ENCODE data around the gene PTX4.

DNA sequence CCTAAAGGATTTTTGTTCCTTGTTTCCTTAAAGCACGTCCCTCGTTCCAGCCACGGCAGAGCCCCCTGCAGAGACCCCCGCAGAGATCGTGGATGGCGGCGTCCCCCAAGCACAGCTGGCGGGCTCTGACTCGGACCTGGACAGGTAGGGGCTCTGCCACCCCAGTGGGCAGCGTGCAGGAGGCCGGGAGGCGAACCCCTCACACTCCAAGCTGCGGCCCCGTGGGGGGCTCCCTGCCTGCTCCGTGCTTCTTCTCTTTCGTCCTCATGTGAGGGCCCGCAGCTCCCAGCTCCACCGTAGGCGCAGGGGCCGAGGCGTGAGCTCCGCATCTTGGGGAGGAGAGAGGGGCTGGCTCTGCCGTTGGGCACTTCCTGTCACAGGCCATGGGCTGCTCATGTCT, 12.9 kb upstream of the PTX4 start:
- TF ChIP-seq, protein P1, sequence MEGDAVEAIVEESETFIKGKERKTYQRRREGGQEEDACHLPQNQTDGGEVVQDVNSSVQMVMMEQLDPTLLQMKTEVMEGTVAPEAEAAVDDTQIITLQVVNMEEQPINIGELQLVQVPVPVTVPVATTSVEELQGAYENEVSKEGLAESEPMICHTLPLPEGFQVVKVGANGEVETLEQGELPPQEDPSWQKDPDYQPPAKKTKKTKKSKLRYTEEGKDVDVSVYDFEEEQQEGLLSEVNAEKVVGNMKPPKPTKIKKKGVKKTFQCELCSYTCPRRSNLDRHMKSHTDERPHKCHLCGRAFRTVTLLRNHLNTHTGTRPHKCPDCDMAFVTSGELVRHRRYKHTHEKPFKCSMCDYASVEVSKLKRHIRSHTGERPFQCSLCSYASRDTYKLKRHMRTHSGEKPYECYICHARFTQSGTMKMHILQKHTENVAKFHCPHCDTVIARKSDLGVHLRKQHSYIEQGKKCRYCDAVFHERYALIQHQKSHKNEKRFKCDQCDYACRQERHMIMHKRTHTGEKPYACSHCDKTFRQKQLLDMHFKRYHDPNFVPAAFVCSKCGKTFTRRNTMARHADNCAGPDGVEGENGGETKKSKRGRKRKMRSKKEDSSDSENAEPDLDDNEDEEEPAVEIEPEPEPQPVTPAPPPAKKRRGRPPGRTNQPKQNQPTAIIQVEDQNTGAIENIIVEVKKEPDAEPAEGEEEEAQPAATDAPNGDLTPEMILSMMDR (IDR thresholded peaks at IDR 0.05) = no peak
- TF ChIP-seq POLR2A (IDR thresholded peaks at IDR 0.05) = no peak

Measured in esophagus squamous epithelium (tissue), 4 donors.